Thyroid gland (tissue), 4 donors: Measurements from ENCODE around the gene CLMN.

ENCODE experiments used
- CTCF ChIP-seq, 6 experiments: fragments of 200-600 bp in 3 of 6; fragments of 450-650 bp in 3 of 6; sonication (generic) in 3 of 6; IDR thresholded peaks; one replicate each; pipeline ENCODE4 v1.5.1; 2016 to 2019; ENCODE audit warnings: antibody characterized with exemption in 6 of 6, mild to moderate bottlenecking in 2 of 6, inconsistent platforms in 1 of 6, moderate library complexity in 1 of 6
- POLR2A ChIP-seq, 2 donors: fragments of 450-650 bp; IDR thresholded peaks; one replicate each; pipeline ENCODE4 v1.6.1; 2017; ENCODE audit warnings: antibody characterized with exemption in 2 of 2, mild to moderate bottlenecking in 2 of 2, moderate library complexity in 1 of 2

- TF ChIP-seq CTCF (IDR thresholded peaks at IDR 0.05) (no peak), POLR2A (IDR thresholded peaks at IDR 0.05) (no peak)
These were observed 27.1 kb upstream of the CLMN start for GRCh38 chr14:95346820-95347219.
